Measurements from ENCODE around the gene SEL1L3. TPM values are rescaled to one million over a fixed set of nuclear protein-coding genes. Genes with fewer than 3 reads are reported as not detected.

The SEL1L3 gene
- total and polyA plus RNA-seq, 12 donors = 1.7 to 23.7 (median 4.9) TPM

DNA sequence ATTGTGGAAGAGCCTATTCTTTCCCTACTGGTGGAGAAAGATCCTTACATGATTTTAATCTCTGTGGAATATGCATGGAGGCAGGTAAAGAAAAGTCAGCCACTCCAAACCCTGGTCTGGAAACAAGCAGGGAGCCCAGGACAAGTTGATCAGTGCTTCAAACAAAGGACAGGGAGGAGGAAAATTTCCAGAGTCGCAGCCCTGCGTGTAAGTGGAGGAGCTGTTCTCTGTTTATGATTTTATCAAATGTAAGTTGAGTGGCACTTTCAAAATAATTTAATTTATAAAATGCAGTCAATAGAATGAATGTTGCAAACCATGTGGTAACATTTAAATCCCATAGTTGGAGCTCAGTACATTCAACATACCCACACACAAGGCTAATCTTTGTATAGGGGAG, 150.2 kb downstream of the SEL1L3 start:
- TF ChIP-seq POLR2A (IDR thresholded peaks at IDR 0.05) = no peak
- TF ChIP-seq, protein P1, sequence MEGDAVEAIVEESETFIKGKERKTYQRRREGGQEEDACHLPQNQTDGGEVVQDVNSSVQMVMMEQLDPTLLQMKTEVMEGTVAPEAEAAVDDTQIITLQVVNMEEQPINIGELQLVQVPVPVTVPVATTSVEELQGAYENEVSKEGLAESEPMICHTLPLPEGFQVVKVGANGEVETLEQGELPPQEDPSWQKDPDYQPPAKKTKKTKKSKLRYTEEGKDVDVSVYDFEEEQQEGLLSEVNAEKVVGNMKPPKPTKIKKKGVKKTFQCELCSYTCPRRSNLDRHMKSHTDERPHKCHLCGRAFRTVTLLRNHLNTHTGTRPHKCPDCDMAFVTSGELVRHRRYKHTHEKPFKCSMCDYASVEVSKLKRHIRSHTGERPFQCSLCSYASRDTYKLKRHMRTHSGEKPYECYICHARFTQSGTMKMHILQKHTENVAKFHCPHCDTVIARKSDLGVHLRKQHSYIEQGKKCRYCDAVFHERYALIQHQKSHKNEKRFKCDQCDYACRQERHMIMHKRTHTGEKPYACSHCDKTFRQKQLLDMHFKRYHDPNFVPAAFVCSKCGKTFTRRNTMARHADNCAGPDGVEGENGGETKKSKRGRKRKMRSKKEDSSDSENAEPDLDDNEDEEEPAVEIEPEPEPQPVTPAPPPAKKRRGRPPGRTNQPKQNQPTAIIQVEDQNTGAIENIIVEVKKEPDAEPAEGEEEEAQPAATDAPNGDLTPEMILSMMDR (IDR thresholded peaks at IDR 0.05) = no peak
- Histone ChIP-seq H3K36me3 (replicated peaks in 1 of 2) (no peaks in the 10 kb centered on the region), H3K4me1 (replicated peaks in 1 of 2) (no peaks in the 10 kb centered on the region), H3K4me3 (no peak overlapping the region), H3K27me3 (no peaks in the 10 kb centered on the region), H3K27ac (no peak overlapping the region), H3K9me3 (replicated peaks in 1 of 3) (no peaks in the 10 kb centered on the region)
- no peak for DNase-seq
- intact Hi-C loops (cut with DNase I) = no loop called here
- 81 to 93% (median 89%) methylated on average over 2 of the region's 2 CpGs for WGBS, 4 donors

DNA sequence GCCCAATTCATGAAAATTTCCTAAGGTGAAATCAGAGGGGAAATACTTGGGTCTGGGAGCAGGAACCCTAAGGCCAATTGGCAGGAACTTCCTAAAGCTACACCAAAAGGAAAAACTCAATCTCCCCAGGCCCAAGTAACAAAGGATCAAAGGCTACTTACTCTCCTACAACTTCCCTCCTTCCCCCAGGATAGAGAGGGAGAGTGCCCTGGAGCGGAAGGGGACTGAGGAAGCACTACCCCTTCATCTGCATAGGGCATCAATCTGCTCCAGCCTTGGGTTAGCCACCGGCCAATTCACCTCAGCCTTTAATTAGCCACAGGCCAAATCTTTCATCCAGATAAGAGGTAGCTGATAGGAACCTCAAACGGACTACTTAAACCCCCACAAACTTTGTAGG, 152.2 kb downstream of the SEL1L3 start:
- no peak for DNase-seq

DNA sequence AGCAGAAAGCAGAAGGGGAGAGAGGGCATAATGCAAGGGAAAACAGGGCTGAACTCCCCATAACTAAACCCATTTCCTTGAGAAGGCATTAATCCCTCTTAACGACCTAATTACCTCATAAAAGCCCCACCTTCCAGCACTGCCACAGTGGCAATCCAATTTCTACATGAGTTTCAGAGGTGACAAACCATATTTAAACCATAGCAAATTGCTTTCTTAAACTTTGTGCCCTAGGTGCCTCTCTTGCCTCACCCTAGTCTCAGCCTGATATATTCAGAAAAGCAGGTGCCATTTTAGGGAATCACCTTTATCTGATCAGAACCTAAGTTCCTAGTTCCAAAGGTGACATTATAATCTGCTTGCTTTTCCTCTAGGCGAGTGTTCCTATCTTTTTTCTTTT, 158.3 kb downstream of the SEL1L3 start:
- no peaks in the 10 kb centered on the region for H3K36me3 ChIP-seq (replicated peaks in 1 of 2)
- DNase-seq = no peak
- H3K9me3 ChIP-seq (replicated peaks in 1 of 3) = no peaks in the 10 kb centered on the region
- TF ChIP-seq, protein P1 (IDR thresholded peaks at IDR 0.05) = no peak
- no peak for TF ChIP-seq POLR2A (IDR thresholded peaks at IDR 0.05)
- H3K4me3 ChIP-seq = no peak overlapping the region
- no peaks in the 10 kb centered on the region for H3K27me3 ChIP-seq
- no peaks in the 10 kb centered on the region for H3K4me1 ChIP-seq (replicated peaks in 1 of 2)
- 53 to 73% (median 65%) methylated on average over 2 of the region's 2 CpGs for WGBS, 4 donors
- intact Hi-C loops (cut with DNase I) = no loop called here
- no peak overlapping the region for H3K27ac ChIP-seq

More for the DNA sequence above, 152.2 kb downstream of the SEL1L3 start:
- intact Hi-C loops (cut with DNase I) = no loop called here
- no peaks in the 10 kb centered on the region for H3K9me3 ChIP-seq (replicated peaks in 1 of 3)
- 58 to 66% (median 65%) methylated on average over 3 of the region's 3 CpGs for WGBS, 4 donors
- no peaks in the 10 kb centered on the region for H3K36me3 ChIP-seq (replicated peaks in 1 of 2)
- H3K27ac ChIP-seq = no peak overlapping the region
- H3K4me3 ChIP-seq = no peak overlapping the region
- TF ChIP-seq POLR2A (IDR thresholded peaks at IDR 0.05) = no peak
- TF ChIP-seq, protein P1 (IDR thresholded peaks at IDR 0.05) = no peak
- no peaks in the 10 kb centered on the region for H3K27me3 ChIP-seq
- no peaks in the 10 kb centered on the region for H3K4me1 ChIP-seq (replicated peaks in 1 of 2)

DNA sequence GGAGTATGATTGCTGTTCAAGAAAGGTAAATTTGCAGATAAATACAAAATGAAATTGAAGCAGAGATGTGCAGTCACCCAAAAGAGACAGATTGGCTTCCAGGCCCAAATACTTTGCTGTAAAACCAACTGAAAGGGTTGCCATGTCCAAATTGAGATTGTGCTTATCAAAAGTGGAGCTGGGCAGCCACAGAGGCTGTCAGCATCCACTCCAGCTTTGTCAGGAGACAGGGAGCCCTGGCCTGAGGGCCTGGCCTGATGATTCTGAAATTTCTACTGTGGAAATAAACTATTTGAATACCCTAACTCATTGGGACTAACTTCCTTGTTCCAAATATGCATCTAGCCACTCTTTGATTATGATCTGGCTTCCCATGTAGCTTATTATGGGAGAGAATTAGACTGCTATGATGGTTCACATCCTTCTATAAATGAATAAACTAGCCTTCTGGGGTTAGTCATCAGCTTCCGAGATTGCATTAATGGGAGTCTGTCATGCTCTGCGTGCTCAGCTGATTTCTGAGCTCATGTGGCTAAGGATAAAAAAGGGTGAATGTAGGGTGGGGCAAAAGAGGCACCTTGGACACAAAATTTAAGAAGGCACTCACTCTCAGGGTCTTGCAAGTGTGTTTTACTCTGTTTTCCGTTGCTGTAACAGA, 158.9 kb downstream of the SEL1L3 start:
- H3K36me3 ChIP-seq (replicated peaks in 1 of 2) = no peaks in the 10 kb centered on the region
- 57 to 78% (median 64%) methylated on average over 3 of the region's 3 CpGs for WGBS, 4 donors
- no peak overlapping the region for H3K4me3 ChIP-seq
- H3K27ac ChIP-seq = no peak overlapping the region
- no peaks in the 10 kb centered on the region for H3K27me3 ChIP-seq
- TF ChIP-seq, protein P1 (IDR thresholded peaks at IDR 0.05) = no peak
- TF ChIP-seq POLR2A (IDR thresholded peaks at IDR 0.05) = no peak
- H3K4me1 ChIP-seq (replicated peaks in 1 of 2) = no peaks in the 10 kb centered on the region
- H3K9me3 ChIP-seq (replicated peaks in 1 of 3) = no peaks in the 10 kb centered on the region
- DNase-seq = no peak
- intact Hi-C loops (cut with DNase I) = no loop called here
